Inferior parietal cortex (tissue), 1 donor: ENCODE data around the gene BRMS1.
"Not testable (repeated sequence)": the region's sequence is repeated elsewhere in the genome, so short reads cannot be mapped to it uniquely, and the experiment has no call there.

Experiments
- DNase-seq: peaks from one replicate; pipeline ENCODE4 v3.0.0-alpha.2; 2016; ENCODE audit errors: extremely low spot score

The BRMS1 gene

DNA sequence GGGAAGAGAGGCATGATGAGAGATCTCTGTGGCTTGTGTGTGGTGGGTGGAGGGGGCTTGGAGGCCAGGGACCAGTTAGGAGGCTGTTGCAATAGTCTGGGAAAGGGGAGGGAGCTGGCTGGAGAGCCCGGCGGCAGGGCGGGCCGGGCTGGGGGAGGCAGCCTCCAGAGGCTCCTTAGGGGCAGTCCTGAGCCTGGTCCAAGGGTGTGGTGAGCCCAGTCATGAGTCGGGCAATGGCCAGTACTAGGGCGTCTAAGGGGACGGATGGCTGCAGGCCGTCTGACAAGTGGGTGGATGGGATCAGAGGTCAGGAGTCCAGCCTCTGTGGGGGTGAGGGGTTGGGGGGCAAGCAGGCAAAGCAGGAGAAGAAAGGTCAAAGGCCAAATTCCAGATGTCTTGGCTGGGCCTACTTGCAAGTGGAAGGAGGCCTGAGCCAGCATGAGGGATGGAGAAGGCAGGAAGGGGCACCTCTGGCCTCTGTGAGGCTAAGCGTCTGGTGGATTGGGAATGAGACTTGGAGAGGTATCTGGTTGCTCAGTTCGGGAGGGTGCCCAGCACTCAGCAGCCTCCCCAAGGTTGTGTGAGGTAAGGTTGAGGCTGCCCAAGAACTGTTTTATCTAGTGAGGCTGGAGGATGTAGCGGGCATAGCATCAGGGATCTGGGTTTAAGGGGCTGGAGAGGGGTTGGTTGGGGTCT is 22.0 kb downstream of the BRMS1 start:
- no peak for DNase-seq

GRCh38 chr11:66321606-66322005 is 23.3 kb downstream of the BRMS1 start:
- no peak for DNase-seq

DNA sequence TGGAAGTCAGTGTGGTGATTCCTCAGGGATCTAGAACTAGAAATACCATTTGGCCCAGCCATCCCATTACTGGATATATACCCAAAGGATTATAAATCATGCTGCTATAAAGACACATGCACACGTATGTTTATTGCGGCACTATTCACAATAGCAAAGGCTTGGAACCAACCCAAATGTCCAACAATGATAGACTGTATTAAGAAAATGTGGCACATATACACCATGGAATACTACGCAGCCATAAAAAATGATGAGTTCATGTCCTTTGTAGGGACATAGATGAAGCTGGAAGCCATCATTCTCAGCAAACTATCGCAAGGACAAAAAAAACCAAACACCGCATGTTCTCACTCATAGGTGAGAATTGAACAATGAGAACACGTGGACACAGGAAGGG is 24.2 kb downstream of the BRMS1 start:
- not testable (repeated sequence) for DNase-seq

DNA sequence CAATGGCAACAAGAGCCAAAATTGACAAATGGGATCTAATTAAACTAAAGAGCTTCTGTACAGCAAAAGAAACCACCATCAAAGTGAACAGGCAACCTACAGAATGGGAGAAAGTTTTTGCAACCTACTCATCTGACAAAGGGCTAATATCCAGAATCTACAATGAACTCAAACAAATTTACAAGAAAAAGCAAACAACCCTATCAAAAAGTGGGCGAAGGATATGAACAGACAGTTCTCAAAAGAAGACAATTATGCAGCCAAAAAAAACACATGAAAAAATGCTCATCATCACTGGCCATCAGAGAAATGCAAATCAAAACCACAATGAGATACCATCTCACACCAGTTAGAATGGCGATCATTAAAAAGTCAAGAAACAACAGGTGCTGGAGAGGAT is 24.6 kb downstream of the BRMS1 start:
- not testable (repeated sequence) for DNase-seq

DNA sequence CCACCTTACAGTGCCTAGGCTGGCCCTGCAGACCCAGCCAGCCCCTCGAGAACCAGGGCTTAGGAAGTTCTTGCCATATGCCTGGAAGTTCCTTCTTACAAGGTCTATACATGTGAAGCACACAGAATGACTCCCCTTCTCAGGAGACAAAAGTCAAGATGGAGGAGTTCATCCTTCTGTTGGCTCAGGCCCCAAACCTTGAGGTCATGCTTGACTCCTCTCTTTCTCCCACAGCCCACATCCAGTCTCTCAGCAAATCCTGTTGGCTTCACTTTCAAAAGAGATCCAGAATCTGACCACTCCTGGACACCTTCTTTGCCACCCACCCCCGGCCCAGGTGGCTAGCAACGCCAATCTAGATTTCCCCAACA is 26.3 kb downstream of the BRMS1 start:
- DNase-seq = no peak

- DNase-seq = no peak
These were observed 26.9 kb downstream of the BRMS1 start for GRCh38 chr11:66317723-66318599.

- no peak for DNase-seq
These were observed 27.6 kb downstream of the BRMS1 start for GRCh38 chr11:66317322-66317722.

DNA sequence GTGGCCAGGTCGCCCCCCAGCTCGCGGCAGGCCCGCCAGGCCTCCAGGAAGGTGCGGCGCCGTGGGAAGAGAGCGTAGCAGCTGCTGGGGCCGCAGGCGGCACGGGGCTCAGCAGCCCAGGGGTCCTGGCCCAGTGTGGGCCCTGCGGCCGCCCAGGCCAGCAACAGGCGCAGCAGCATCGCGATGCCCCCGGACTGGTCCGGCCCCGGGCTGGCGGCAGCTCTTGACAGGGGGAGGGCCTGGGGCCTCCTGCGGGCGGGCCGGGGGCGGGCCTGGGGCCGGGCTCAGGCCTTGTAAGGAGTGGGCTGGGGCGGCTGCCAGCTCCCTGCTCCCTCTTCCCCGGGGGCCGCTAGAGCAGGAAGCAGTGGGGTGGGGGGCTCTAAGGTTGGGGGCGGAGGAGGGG is 28.1 kb downstream of the BRMS1 start, which contains the start of gene CD248:
TSS of gene CD248 (minus strand) at position 196 of the 403 bp plus-strand sequence. CDS start at position 179, 17 bp downstream.
- no peak for DNase-seq

DNA sequence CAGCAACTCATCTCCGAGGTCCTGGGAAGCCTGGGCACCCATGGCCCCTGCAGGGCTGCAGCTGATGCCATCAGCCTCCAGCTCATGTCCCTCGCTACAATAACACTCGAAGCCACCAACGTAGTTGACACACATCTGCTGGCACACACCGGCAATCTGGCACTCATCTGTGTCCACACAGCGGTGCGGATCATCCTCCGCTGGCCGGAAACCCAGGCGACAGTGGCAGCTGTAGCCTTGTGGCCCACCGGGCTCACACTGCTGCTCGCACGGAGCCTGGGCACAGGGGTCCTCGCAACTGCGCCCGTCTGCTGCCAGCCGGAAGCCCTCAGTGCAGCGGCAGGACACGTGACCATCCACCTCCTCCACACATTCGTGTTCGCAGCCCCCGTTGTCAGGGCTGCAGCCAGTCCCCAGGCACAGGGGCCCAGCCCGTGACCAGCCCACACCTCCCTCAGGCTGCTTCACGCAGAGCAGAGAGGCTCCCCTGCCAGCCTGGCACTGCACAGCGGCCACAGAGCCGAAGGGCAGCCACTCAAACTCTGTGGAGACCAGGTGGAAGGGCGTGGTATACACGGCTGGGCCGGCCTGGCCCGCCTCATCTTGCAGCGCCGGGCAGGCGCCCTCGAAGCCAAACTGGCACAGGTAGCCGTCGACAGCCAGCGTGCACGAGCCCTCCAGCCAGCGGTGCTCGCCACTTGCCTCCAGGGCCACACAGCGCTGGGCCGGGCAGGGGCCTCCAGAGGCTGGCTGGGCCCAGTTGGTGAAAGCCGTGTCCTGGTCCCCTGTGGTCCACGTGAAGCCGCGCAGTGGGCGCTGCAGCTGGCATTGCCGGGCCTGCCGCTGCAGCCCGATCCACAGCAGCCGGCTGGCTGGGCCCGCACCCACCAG is 28.7 kb downstream of the BRMS1 start:
- DNase-seq = no peak

- DNase-seq = no peak
These were observed 29.4 kb downstream of the BRMS1 start for GRCh38 chr11:66315498-66315885.

GRCh38 chr11:66314561-66315497 is 30.1 kb downstream of the BRMS1 start:
- DNase-seq = no peak

DNA sequence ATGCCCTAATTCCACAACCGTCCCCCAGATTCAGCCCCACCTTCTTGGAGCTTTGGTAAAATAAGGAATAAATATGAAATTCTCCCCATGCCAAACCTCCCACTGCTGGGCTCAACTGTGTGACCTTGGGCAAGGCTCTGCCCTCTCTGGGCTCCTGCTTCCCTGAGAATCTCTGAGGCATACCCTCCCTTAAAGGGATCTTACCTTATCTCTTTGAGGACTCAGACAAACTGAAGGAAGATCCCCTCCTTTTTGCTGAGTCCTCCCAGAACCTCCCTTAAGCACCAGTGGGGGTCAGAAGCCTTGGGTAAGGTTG is 30.8 kb downstream of the BRMS1 start:
- DNase-seq = no peak

DNA sequence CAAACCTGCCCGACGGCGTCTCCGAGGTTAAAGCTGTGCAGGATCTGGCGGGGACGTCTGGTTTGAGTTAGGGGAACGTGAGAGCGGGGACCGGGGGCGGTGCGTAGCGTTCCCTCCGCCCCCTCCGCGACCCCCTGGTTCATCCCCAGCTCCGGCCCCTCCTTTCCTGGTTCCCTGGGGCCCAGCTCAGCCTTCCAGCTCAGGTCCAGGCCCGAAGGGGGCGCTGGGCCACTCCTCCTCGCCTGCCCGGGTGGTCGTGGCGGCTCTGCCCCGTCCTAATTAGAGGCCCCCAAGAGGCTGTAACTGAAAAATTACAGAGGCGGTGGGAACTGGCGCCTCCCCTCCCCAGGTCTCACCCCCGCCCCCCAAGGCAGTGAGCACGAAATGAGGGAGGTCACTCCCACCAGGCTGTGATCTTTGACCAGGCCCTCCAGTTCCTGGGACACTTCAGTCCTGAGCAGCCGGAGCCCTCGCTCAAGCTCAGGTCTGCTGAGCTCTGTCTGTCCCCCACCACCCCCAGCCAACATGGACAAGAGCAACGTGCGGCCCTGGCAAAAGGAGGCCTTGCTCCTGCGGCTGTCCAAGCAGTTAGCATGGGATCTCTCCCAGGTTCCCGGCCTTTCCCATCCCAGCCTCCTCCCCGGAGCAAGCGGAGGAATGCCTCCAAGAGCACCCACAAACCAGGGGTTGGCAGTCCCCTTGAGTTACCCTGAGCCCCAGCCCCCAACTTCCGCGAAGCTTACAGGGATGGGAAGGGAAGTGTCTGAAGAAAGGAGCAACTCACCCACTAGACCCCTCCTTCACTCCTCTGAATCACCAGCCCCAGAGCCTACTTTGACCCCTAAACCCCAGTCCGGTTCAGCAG is 31.4 kb downstream of the BRMS1 start:
- no peak for DNase-seq

DNA sequence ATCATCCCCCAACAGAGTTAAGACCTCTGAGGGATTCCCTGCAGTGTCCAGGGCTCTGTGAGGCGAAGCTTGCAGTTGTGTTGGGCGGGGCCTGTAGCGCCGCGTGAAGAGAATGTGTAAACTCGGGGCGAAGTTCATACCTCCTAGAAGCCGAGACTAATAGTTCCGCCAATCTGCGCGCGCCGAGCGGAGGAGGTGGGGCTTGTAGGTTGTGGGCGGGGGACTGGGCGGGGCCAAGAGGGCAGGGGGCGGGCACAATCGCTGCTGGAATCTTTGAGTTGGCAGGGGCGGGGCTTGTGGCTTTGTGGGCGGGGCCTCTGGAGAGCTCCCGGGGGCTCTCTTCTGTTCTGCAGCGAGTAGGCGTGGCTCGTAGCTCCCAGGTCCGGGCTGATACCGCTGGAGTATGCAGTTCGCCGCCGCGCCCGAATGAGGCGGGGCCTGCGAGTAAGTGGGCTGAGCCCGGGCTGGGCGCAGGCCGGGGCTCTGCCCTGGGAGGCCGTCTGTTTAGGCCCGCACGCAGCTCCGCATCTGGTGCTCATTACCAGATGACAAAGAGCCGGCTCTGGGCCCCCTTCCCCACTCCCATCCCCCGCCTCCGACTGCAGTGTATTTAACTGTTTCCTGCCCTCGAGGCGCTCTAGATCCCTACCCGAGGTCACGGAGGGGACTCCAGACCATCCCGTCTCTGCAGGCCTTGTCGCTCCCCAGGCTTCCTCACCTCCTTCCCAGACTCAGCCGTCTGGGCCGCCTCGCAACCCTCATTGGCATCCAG is 32.2 kb downstream of the BRMS1 start:
- DNase-seq = peak; percentile 86

DNA sequence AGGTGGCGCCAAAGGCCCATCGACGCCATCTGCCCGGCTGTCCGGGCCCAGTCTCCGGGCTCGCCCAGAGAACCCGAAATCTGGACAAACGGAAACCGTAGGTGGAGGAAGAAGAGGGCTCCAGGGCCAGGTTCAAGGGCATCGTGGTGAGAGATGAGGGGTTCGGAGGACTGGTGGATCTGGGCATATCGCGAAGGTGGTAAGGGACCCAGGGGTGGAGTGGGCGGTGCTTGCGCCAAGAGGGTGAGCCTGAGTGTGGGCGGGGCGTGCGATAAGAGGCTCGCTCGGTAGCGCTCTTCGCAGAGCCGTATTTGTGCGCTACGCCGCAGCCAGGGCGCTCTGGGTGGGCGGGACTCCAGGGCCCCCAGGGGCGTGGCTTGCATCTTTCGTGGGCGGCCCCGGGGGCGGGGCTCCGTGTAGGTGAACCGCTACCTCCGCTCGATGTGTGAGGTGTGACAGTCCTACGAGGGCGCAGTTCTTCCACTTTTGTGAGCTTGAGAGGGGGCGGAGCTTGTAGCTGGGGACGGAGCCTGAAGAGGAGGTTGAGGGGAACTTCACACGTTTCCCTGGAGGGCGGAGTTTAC is 32.8 kb downstream of the BRMS1 start:
- DNase-seq = peak; percentile 78

DNA sequence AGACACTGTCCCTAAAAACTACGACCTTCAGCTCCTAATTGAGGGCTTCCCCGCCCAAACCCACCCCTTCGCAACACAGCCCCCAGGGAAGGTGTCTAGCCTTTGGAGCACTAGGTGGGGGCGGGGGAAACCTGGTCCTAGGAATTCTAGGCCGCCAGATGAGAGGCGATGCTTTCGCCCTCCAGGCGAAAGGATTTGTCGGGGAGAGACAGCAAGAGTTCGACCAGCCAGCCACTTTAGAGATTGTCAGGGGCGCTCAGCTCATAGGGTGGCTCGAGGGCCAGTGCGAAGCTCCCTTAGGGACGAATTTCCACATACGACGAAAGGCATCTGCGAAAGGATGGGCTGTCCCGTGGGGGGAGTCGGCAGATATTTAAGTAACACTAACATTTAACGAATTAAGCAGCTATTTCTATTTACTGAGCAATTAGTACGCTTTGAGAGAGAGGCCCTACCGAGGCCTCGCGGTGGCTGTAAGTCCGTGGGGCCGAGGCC is 33.4 kb downstream of the BRMS1 start:
- DNase-seq = no peak

GRCh38 chr11:66310803-66311440 is 34.0 kb downstream of the BRMS1 start:
- not testable (repeated sequence) for DNase-seq

DNA sequence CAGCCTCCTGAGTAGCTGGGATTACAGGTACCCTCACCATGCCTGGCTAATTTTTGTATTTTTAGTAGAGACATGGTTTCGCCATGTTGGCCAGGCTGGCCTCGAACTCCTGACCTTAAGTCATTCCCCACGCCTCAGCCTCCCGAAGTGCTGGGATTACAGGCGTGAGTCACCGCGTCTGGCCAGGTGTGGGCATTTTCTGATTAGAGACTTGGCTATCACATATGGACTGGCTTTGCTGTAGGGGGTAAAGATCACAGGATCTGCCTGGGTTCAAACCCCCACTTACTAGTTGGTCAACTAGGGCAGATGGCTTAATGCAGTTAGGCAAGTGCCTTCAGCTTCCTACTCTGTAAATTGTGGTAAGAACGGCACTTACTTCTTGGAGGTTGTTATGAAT is 34.6 kb downstream of the BRMS1 start:
- DNase-seq = no peak
